Measurements from ENCODE around the gene MFSD6L. TPM values are rescaled to one million over a fixed set of nuclear protein-coding genes. Genes with fewer than 3 reads are reported as not detected.

Gene MFSD6L
- total RNA-seq, 6 donors from 2014 or later, result 0.61 to 3.0 (median 2.0) TPM; not detected in 1

GRCh38 chr17:8793649-8794048 lies 5.5 kb downstream of the MFSD6L start:
- no peak overlapping the region for H3K4me3 ChIP-seq
- DNase-seq, result no peak
- H3K9me3 ChIP-seq, result peaks cover 0 to 7% (median 5%) of the 10 kb centered on the region in 4 donors
- peaks cover 0 to 1% (median 0%) of the 10 kb centered on the region in 4 donors for H3K27me3 ChIP-seq
- 19 to 38% methylated on average over 2 of the region's 2 CpGs for WGBS, 2 donors
- H3K4me1 ChIP-seq, result peaks cover 0 to 15% (median 10%) of the 10 kb centered on the region in 4 donors
- no peaks in the 10 kb centered on the region for H3K36me3 ChIP-seq
- ATAC-seq (ENCODE audit: low FRiP score in 2 of 2), result no peak
- H3K27ac ChIP-seq, result peak overlapping the region in 1 of 4 donors; percentile 34
- TF ChIP-seq POLR2A (IDR thresholded peaks at IDR 0.05) (no peak), EP300 (IDR thresholded peaks at IDR 0.05) (no peak), POLR2AphosphoS5 (IDR thresholded peaks at IDR 0.05) (no peak)
- TF ChIP-seq, protein P1, sequence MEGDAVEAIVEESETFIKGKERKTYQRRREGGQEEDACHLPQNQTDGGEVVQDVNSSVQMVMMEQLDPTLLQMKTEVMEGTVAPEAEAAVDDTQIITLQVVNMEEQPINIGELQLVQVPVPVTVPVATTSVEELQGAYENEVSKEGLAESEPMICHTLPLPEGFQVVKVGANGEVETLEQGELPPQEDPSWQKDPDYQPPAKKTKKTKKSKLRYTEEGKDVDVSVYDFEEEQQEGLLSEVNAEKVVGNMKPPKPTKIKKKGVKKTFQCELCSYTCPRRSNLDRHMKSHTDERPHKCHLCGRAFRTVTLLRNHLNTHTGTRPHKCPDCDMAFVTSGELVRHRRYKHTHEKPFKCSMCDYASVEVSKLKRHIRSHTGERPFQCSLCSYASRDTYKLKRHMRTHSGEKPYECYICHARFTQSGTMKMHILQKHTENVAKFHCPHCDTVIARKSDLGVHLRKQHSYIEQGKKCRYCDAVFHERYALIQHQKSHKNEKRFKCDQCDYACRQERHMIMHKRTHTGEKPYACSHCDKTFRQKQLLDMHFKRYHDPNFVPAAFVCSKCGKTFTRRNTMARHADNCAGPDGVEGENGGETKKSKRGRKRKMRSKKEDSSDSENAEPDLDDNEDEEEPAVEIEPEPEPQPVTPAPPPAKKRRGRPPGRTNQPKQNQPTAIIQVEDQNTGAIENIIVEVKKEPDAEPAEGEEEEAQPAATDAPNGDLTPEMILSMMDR (IDR thresholded peaks at IDR 0.05), result no peak

DNA sequence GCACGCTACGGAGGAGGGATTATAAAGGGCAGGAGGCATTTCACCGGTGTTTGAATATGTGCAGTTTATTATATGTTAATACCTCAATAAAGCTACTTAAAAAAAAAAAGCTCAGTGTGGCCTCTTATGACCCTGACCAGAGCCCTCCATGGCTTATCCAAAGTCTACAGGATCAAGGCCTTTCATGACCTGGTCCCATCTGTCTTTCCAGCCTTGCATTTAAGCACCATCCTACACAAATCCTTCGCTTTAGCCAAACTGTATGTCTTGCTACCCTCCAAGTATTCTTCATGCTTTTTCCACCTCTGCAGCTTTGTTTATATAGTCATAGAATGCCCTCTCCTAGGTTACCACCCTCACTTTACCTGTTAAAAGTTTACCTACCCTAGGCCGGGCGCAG lies 6.5 kb downstream of the MFSD6L start:
- H3K4me1 ChIP-seq, result peaks cover 0 to 15% (median 11%) of the 10 kb centered on the region in 4 donors
- H3K9me3 ChIP-seq, result peaks cover 0 to 7% (median 5%) of the 10 kb centered on the region in 4 donors
- H3K4me3 ChIP-seq, result no peak overlapping the region
- DNase-seq, result no peak
- no peaks in the 10 kb centered on the region for H3K27me3 ChIP-seq
- no peak overlapping the region for H3K27ac ChIP-seq
- WGBS, 2 donors, result 64 to 74% methylated on average over 5 to 6 of the region's 6 CpGs
- no peak for ATAC-seq (ENCODE audit: low FRiP score in 2 of 2)
- no peak for TF ChIP-seq POLR2AphosphoS5 (IDR thresholded peaks at IDR 0.05)
- no peak for TF ChIP-seq POLR2A (IDR thresholded peaks at IDR 0.05)
- no peaks in the 10 kb centered on the region for H3K36me3 ChIP-seq

GRCh38 chr17:8791910-8792270 lies 7.3 kb downstream of the MFSD6L start:
- no peak for DNase-seq
- Histone ChIP-seq H3K9me3 (peaks cover 0 to 7% (median 5%) of the 10 kb centered on the region in 4 donors), H3K27me3 (no peaks in the 10 kb centered on the region), H3K27ac (no peak overlapping the region), H3K4me3 (no peak overlapping the region), H3K4me1 (peaks cover 0 to 15% (median 11%) of the 10 kb centered on the region in 4 donors), H3K36me3 (no peaks in the 10 kb centered on the region)
- no peak for ATAC-seq (ENCODE audit: low FRiP score in 2 of 2)
- peak in 1 of 2 donors; percentile 7 for TF ChIP-seq POLR2AphosphoS5 (IDR thresholded peaks at IDR 0.05)
- TF ChIP-seq, protein P1 (IDR thresholded peaks at IDR 0.05), result no peak
- whole genome bisulfite sequencing, 2 donors, result 90 to 96% methylated on average over 2 of the region's 2 CpGs

GRCh38 chr17:8791248-8791909 lies 7.8 kb downstream of the MFSD6L start:
- no peak for DNase-seq
- H3K4me3 ChIP-seq, result no peak overlapping the region
- H3K9me3 ChIP-seq, result peaks cover 0 to 7% (median 5%) of the 10 kb centered on the region in 4 donors
- ATAC-seq (ENCODE audit: low FRiP score in 2 of 2), result no peak
- 71 to 73% methylated on average over 4 of the region's 4 CpGs for WGBS, 2 donors
- H3K4me1 ChIP-seq, result peaks cover 0 to 15% (median 11%) of the 10 kb centered on the region in 4 donors
- TF ChIP-seq, protein P1 (IDR thresholded peaks at IDR 0.05), result no peak
- TF ChIP-seq POLR2A (IDR thresholded peaks at IDR 0.05), result no peak
- H3K36me3 ChIP-seq, result no peaks in the 10 kb centered on the region
- H3K27ac ChIP-seq, result no peak overlapping the region
- H3K27me3 ChIP-seq, result no peaks in the 10 kb centered on the region

- peak; percentile 34 to 72 for ATAC-seq (ENCODE audit: low FRiP score in 2 of 2)
- peak in 1 of 2 donors; percentile 61 for DNase-seq
- 59 to 60% methylated on average over 10 of the region's 10 CpGs for WGBS, 2 donors
- no peaks in the 10 kb centered on the region for H3K36me3 ChIP-seq
- H3K4me3 ChIP-seq, result no peak overlapping the region
- peaks cover 4 to 20% (median 12%) of the 10 kb centered on the region in 4 donors for H3K4me1 ChIP-seq
- peaks cover 0 to 7% (median 5%) of the 10 kb centered on the region in 4 donors for H3K9me3 ChIP-seq
- TF ChIP-seq POLR2AphosphoS5 (IDR thresholded peaks at IDR 0.05) (no peak), EP300 (IDR thresholded peaks at IDR 0.05) (no peak), POLR2A (IDR thresholded peaks at IDR 0.05) (no peak)
- TF ChIP-seq, protein P1 (IDR thresholded peaks at IDR 0.05), result no peak
- no peaks in the 10 kb centered on the region for H3K27me3 ChIP-seq
- H3K27ac ChIP-seq, result no peak overlapping the region
Measured at GRCh38 chr17:8789743-8790142, 9.4 kb downstream of the MFSD6L start.
